HepG2 (cell line): ENCODE results near the gene CIART. TPM values are rescaled to one million over a fixed set of nuclear protein-coding genes. Genes with fewer than 3 reads are reported as not detected.

ENCODE experiments used
- FOXJ3 ChIP-seq: sonication (generic); formaldehyde crosslinking; IDR thresholded peaks from 2 replicates; pipeline ENCODE4 v1.4.0; 2020; ENCODE audit warnings: missing genetic modification reagents, mild to moderate bottlenecking, borderline replicate concordance
- FOXK2 ChIP-seq: fragments of 450-650 bp; IDR thresholded peaks from 2 replicates; pipeline ENCODE4 v1.6.1; 2016
- SRSF9 ChIP-seq: fragments of 200-400 bp; formaldehyde crosslinking; IDR thresholded peaks from 2 replicates; pipeline ENCODE4 v1.6.1; 2018; ENCODE audit warnings: borderline replicate concordance, mild to moderate bottlenecking, low read depth, low read length; ENCODE audit not compliant: insufficient read depth, poor library complexity, severe bottlenecking
- TEAD2 ChIP-seq: sonication (generic); formaldehyde crosslinking; IDR thresholded peaks from 2 replicates; pipeline ENCODE4 v1.9.0; 2021; ENCODE audit warnings: missing genetic modification reagents
- ZNF672 ChIP-seq: sonication (generic); formaldehyde crosslinking; IDR thresholded peaks from 2 replicates; pipeline ENCODE4 v1.8.1; 2022; ENCODE audit warnings: missing genetic modification reagents
- ZNF709 ChIP-seq: sonication (generic); formaldehyde crosslinking; IDR thresholded peaks from 2 replicates; pipeline ENCODE4 v1.5.0; 2020; ENCODE audit warnings: mild to moderate bottlenecking, missing genetic modification reagents
- ZNF891 ChIP-seq: sonication (generic); formaldehyde crosslinking; IDR thresholded peaks from 2 replicates; pipeline ENCODE4 v1.5.0; 2020; ENCODE audit warnings: mild to moderate bottlenecking, missing genetic modification reagents
- polyA plus RNA-seq, 8 experiments: library from polyadenylated mRNA; depleted of rRNA in 3 of 8; stranded (reverse) in 7 of 8; unstranded in 1 of 8; fragments of >200 nt; fragmentation: Illumina TruSeq in 4 of 8; extraction: Trizol in 4 of 8; gene quantifications; 2 replicates each; pipeline versions ENCODE4 v1.2.1 to v1.2.3, GENCODE V29; 2011 to 2016; ENCODE audit warnings: low read depth in 4 of 8, missing spikeins in 1 of 8, mixed read lengths in 1 of 8; ENCODE audit not compliant: insufficient read depth in 1 of 8
- total RNA-seq, 5 experiments: library from RNA; depleted of rRNA; stranded (reverse); fragments of >200 nt; fragmentation: Illumina TruSeq; extraction: Trizol; gene quantifications; 2 replicates each; pipeline ENCODE4 v1.2.3, GENCODE V29; 2016; ENCODE audit warnings: low read depth in 1 of 5
- TF ChIP-seq, protein P1 (sequence below): sonication (generic); formaldehyde crosslinking; IDR thresholded peaks from 2 replicates; pipeline ENCODE4 v1.4.0; 2020; ENCODE audit warnings: mild to moderate bottlenecking, missing genetic modification reagents
- TF ChIP-seq, protein P2 (sequence below): sonication (generic); formaldehyde crosslinking; conservative IDR thresholded peaks from 2 replicates; pipeline ENCODE4 v1.4.0; 2020; ENCODE audit warnings: mild to moderate bottlenecking, missing genetic modification reagents, moderate library complexity
- TF ChIP-seq, protein P3 (sequence below), 2 experiments: sonication (generic) in 1 of 2; formaldehyde crosslinking in 1 of 2; IDR thresholded peaks; 2 replicates each; pipeline versions ENCODE4 v1.4.0 to v1.6.1; 2016 to 2020; ENCODE audit warnings: borderline replicate concordance in 1 of 2, low read depth in 1 of 2, mild to moderate bottlenecking in 1 of 2, missing genetic modification reagents in 1 of 2
- TF ChIP-seq, protein P4 (sequence below): sonication (generic); formaldehyde crosslinking; IDR thresholded peaks from 2 replicates; pipeline ENCODE4 v1.5.1; 2020; ENCODE audit warnings: missing genetic modification reagents, mild to moderate bottlenecking, borderline replicate concordance
- TF ChIP-seq, protein P5 (sequence below): sonication (generic); formaldehyde crosslinking; IDR thresholded peaks from 2 replicates; pipeline ENCODE4 v1.9.0; 2022; ENCODE audit warnings: missing genetic modification reagents, mild to moderate bottlenecking, borderline replicate concordance
- TF ChIP-seq, protein P6 (sequence below): IDR thresholded peaks from 2 replicates; pipeline ENCODE4 v1.6.1; 2016; ENCODE audit warnings: low read depth, borderline replicate concordance

CIART gene
- total and polyA plus RNA-seq, 2 of the 13 experiments (the other 11 are each of a cell fraction or from before 2014, with no cell fraction given): 0.58 TPM; not detected in 1

DNA sequence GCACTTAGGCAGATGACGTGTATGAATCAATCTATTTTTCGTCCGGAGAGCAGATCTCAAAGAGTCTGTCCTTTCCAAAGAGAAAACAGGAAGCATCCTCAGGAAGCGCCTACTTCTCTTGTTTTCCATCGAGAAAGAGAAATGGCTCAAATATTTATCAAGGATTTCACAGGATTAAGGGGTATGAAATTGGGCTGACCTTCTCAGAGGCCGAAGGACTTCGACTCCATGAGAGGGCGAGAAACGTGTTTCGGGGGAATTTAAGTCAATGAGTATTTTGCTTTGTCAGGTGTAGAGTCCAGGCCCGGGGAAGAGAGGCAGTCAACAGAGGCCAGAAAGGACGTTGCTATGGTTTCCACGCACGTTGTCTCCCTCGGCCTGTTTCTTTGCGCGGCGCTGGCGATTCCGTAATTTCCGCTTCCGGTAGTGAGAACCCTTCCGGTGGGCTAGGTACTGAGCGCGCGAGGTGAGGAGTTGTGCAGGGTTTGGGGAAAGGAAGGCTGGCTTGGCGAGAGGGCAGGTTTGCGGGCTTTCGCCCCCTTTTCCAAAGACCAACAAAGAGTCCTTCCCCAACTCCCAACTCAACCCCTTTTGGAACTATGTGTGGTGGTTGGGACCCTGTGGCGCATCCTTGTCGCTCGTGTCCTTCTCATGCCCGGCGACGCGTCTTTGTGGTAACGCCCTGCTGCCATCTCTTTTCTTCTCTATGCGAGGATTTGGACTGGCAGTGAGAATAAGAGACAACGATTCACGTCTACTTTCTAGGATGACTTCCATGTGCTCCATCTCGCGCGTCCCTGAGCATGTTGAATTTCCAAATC is 11.3 kb downstream of the CIART start, which contains the start of gene MRPS21 (continued):
- TF ChIP-seq SRSF9: no peak
- no peak for TF ChIP-seq ZNF672 (CRISPR knock-in tag)
- TF ChIP-seq, protein P1, sequence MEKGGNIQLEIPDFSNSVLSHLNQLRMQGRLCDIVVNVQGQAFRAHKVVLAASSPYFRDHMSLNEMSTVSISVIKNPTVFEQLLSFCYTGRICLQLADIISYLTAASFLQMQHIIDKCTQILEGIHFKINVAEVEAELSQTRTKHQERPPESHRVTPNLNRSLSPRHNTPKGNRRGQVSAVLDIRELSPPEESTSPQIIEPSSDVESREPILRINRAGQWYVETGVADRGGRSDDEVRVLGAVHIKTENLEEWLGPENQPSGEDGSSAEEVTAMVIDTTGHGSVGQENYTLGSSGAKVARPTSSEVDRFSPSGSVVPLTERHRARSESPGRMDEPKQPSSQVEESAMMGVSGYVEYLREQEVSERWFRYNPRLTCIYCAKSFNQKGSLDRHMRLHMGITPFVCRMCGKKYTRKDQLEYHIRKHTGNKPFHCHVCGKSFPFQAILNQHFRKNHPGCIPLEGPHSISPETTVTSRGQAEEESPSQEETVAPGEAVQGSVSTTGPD (CRISPR knock-in tag): no peak
- TF ChIP-seq, protein P2, sequence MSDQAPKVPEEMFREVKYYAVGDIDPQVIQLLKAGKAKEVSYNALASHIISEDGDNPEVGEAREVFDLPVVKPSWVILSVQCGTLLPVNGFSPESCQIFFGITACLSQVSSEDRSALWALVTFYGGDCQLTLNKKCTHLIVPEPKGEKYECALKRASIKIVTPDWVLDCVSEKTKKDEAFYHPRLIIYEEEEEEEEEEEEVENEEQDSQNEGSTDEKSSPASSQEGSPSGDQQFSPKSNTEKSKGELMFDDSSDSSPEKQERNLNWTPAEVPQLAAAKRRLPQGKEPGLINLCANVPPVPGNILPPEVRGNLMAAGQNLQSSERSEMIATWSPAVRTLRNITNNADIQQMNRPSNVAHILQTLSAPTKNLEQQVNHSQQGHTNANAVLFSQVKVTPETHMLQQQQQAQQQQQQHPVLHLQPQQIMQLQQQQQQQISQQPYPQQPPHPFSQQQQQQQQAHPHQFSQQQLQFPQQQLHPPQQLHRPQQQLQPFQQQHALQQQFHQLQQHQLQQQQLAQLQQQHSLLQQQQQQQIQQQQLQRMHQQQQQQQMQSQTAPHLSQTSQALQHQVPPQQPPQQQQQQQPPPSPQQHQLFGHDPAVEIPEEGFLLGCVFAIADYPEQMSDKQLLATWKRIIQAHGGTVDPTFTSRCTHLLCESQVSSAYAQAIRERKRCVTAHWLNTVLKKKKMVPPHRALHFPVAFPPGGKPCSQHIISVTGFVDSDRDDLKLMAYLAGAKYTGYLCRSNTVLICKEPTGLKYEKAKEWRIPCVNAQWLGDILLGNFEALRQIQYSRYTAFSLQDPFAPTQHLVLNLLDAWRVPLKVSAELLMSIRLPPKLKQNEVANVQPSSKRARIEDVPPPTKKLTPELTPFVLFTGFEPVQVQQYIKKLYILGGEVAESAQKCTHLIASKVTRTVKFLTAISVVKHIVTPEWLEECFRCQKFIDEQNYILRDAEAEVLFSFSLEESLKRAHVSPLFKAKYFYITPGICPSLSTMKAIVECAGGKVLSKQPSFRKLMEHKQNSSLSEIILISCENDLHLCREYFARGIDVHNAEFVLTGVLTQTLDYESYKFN: peak; percentile 35; the same call in 1 of the 2 replicates
- no peak for TF ChIP-seq TEAD2 (CRISPR knock-in tag)
- TF ChIP-seq, protein P3, sequence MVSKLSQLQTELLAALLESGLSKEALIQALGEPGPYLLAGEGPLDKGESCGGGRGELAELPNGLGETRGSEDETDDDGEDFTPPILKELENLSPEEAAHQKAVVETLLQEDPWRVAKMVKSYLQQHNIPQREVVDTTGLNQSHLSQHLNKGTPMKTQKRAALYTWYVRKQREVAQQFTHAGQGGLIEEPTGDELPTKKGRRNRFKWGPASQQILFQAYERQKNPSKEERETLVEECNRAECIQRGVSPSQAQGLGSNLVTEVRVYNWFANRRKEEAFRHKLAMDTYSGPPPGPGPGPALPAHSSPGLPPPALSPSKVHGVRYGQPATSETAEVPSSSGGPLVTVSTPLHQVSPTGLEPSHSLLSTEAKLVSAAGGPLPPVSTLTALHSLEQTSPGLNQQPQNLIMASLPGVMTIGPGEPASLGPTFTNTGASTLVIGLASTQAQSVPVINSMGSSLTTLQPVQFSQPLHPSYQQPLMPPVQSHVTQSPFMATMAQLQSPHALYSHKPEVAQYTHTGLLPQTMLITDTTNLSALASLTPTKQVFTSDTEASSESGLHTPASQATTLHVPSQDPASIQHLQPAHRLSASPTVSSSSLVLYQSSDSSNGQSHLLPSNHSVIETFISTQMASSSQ (IDR thresholded peaks at IDR 0.05; ENCODE audit: low read depth): no peak
- TF ChIP-seq, protein P3 (CRISPR knock-in tag; IDR thresholded peaks at IDR 0.05; ENCODE audit: borderline replicate concordance): peak; percentile 46; the same call in 1 of the 2 replicates
- no peak for TF ChIP-seq FOXJ3 (CRISPR knock-in tag)
- peak; percentile 84; the same call in 1 of the 2 replicates for TF ChIP-seq ZNF891 (CRISPR knock-in tag)
- TF ChIP-seq, protein P4, sequence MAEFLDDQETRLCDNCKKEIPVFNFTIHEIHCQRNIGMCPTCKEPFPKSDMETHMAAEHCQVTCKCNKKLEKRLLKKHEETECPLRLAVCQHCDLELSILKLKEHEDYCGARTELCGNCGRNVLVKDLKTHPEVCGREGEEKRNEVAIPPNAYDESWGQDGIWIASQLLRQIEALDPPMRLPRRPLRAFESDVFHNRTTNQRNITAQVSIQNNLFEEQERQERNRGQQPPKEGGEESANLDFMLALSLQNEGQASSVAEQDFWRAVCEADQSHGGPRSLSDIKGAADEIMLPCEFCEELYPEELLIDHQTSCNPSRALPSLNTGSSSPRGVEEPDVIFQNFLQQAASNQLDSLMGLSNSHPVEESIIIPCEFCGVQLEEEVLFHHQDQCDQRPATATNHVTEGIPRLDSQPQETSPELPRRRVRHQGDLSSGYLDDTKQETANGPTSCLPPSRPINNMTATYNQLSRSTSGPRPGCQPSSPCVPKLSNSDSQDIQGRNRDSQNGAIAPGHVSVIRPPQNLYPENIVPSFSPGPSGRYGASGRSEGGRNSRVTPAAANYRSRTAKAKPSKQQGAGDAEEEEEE (CRISPR knock-in tag): no peak
- TF ChIP-seq, protein P5, sequence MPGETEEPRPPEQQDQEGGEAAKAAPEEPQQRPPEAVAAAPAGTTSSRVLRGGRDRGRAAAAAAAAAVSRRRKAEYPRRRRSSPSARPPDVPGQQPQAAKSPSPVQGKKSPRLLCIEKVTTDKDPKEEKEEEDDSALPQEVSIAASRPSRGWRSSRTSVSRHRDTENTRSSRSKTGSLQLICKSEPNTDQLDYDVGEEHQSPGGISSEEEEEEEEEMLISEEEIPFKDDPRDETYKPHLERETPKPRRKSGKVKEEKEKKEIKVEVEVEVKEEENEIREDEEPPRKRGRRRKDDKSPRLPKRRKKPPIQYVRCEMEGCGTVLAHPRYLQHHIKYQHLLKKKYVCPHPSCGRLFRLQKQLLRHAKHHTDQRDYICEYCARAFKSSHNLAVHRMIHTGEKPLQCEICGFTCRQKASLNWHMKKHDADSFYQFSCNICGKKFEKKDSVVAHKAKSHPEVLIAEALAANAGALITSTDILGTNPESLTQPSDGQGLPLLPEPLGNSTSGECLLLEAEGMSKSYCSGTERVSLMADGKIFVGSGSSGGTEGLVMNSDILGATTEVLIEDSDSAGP (CRISPR knock-in tag): peak; percentile 72
- TF ChIP-seq ZNF709: peak; percentile 49
- TF ChIP-seq, protein P6, sequence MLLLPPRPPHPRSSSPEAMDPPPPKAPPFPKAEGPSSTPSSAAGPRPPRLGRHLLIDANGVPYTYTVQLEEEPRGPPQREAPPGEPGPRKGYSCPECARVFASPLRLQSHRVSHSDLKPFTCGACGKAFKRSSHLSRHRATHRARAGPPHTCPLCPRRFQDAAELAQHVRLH (CRISPR knock-in tag): peak; percentile 90; the same call in 1 of the 2 replicates
- peak; percentile 91 for TF ChIP-seq FOXK2
